HPDE6-E6E7 (cell line): ENCODE results near the gene PHF21B.

Experiments used
- DNase-seq: peaks from one replicate; pipeline ENCODE4 v3.0.0; 2011; ENCODE audit warnings: missing footprints; ENCODE audit errors: extremely low spot score

Gene PHF21B

GRCh38 chr22:44893731-44894080, 116.1 kb downstream of the PHF21B start:
- no peak for DNase-seq

GRCh38 chr22:44892803-44893730, 116.7 kb downstream of the PHF21B start:
- DNase-seq, result no peak

- no peak for DNase-seq
These were observed 117.6 kb downstream of the PHF21B start for GRCh38 chr22:44892243-44892642.

- no peak for DNase-seq
These were observed 118.0 kb downstream of the PHF21B start for GRCh38 chr22:44891791-44892190.

GRCh38 chr22:44891293-44891747, 118.5 kb downstream of the PHF21B start:
- no peak for DNase-seq

GRCh38 chr22:44890416-44891292, 119.2 kb downstream of the PHF21B start:
- DNase-seq, result no peak

- no peak for DNase-seq
These were observed 120.4 kb downstream of the PHF21B start for GRCh38 chr22:44889255-44889878.

GRCh38 chr22:44888491-44889254, 121.1 kb downstream of the PHF21B start:
- no peak for DNase-seq

- DNase-seq, result no peak
These were observed 121.9 kb downstream of the PHF21B start for GRCh38 chr22:44887941-44888366.

GRCh38 chr22:44885806-44886360, 123.9 kb downstream of the PHF21B start:
- DNase-seq, result no peak

GRCh38 chr22:44884968-44885805, 124.6 kb downstream of the PHF21B start:
- no peak for DNase-seq

GRCh38 chr22:44884562-44884961, 125.2 kb downstream of the PHF21B start:
- no peak for DNase-seq

- no peak for DNase-seq
These were observed 126.8 kb downstream of the PHF21B start for GRCh38 chr22:44883011-44883421.

- no peak for DNase-seq
These were observed 127.4 kb downstream of the PHF21B start for GRCh38 chr22:44882226-44882905.

- no peak for DNase-seq
These were observed 128.2 kb downstream of the PHF21B start for GRCh38 chr22:44881624-44882023.

GRCh38 chr22:44880610-44881290, 129.1 kb downstream of the PHF21B start:
- no peak for DNase-seq

- no peak for DNase-seq
These were observed 130.5 kb downstream of the PHF21B start for GRCh38 chr22:44879301-44879680.

- DNase-seq, result no peak
These were observed 131.1 kb downstream of the PHF21B start for GRCh38 chr22:44878483-44879300.
